Measurements from ENCODE around the gene SDK1.

Gene SDK1

DNA sequence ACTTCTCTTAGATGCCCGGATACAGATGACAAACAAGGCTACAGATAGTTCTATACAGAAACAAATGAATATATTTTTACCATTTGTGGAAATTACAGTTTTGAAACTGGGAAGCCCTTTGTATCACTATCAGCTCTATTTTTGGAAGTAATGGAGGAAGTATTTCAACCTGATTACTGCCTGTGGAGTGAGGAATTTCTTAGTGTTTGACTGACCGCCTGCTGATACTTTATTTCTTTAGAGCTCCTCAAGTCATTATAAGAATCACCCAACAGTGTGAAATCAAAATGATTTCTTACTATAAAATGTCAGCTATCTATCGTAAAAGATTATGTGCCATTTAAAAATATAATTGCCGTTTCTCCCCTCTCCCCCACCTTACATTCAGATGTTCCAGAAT, 290.9 kb downstream of the SDK1 start:
- Histone ChIP-seq H3K79me2 (ENCODE audit: control insufficient read depth, low read length) (no peaks in the 10 kb centered on the region), H3K9me2 (replicated peaks; ENCODE audit: control insufficient read depth, low read length) (no peaks in the 10 kb centered on the region), H3K9me3 (ENCODE audit: control insufficient read depth, insufficient read depth, low read length) (peaks cover 3% of the 10 kb centered on the region; the same call in 1 of the 2 replicates), H3K36me3 (ENCODE audit: control insufficient read depth, low read length) (no peaks in the 10 kb centered on the region), H3K4me2 (ENCODE audit: low read length) (no peak overlapping the region), H3K4me3 (ENCODE audit: low read length) (no peak overlapping the region), H3F3A (ENCODE audit: control insufficient read depth, insufficient read depth) (peaks cover 7% of the 10 kb centered on the region), H3K27ac (ENCODE audit: low read depth, low read length) (no peak overlapping the region), H3K27me3 (ENCODE audit: control insufficient read depth, low read length) (peaks cover 8% of the 10 kb centered on the region; the same call in 1 of the 2 replicates), H3K4me1 (ENCODE audit: control insufficient read depth, low read length) (peaks cover 9% of the 10 kb centered on the region), H4K20me1 (ENCODE audit: control insufficient read depth, insufficient read depth, low read depth, low read length) (no peaks in the 10 kb centered on the region)
- no peak for TF ChIP-seq EZH2phosphoT487 (IDR thresholded peaks at IDR 0.05; ENCODE audit: borderline replicate concordance, low read length)
- TF ChIP-seq, protein P1, sequence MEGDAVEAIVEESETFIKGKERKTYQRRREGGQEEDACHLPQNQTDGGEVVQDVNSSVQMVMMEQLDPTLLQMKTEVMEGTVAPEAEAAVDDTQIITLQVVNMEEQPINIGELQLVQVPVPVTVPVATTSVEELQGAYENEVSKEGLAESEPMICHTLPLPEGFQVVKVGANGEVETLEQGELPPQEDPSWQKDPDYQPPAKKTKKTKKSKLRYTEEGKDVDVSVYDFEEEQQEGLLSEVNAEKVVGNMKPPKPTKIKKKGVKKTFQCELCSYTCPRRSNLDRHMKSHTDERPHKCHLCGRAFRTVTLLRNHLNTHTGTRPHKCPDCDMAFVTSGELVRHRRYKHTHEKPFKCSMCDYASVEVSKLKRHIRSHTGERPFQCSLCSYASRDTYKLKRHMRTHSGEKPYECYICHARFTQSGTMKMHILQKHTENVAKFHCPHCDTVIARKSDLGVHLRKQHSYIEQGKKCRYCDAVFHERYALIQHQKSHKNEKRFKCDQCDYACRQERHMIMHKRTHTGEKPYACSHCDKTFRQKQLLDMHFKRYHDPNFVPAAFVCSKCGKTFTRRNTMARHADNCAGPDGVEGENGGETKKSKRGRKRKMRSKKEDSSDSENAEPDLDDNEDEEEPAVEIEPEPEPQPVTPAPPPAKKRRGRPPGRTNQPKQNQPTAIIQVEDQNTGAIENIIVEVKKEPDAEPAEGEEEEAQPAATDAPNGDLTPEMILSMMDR (IDR thresholded peaks at IDR 0.05; ENCODE audit: low read depth, low read length, poor library complexity, severe bottlenecking) = no peak

DNA sequence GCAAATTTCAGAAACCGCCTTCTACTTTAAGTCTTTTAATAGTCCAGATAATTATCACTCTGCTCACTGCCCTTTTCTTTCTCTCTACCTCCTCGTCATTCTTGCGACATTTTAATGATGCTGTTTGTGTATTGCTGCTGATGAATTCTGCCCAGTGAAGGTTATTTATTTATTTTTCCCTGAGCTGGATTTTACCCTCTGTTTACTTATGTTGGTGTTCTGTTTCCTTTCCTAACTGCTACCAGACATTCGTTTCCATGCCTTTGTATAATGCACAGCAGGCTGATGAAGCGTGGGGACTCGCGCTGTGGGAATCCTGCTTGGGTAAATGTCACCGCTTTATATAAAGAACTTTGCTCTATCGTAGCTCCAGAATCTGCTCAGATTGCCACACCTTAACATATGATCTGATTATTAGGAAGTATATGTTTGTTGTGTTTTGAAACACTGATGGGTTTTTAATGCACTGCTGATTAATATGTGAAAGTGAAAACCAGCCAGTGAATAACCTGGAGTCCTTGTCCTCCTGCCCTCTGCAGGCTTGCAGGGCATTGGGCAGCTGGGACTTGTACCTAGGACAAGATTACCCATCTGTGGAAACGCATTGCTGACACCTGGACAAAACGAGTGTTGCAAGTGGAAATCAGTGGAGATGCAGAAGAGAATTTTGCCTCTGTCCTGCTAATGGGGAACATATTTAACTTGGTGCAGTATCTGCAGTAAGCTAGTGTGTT, 291.5 kb downstream of the SDK1 start:
- Histone ChIP-seq H3K36me3 (ENCODE audit: control insufficient read depth, low read length) (no peaks in the 10 kb centered on the region), H3K9me3 (ENCODE audit: control insufficient read depth, insufficient read depth, low read length) (peaks cover 3% of the 10 kb centered on the region; the same call in 1 of the 2 replicates), H3K27me3 (ENCODE audit: control insufficient read depth, low read length) (peaks cover 8% of the 10 kb centered on the region; the same call in 1 of the 2 replicates), H3K4me2 (ENCODE audit: low read length) (no peak overlapping the region), H3K9me2 (replicated peaks; ENCODE audit: control insufficient read depth, low read length) (no peaks in the 10 kb centered on the region), H3K27ac (ENCODE audit: low read depth, low read length) (no peak overlapping the region), H3K4me1 (ENCODE audit: control insufficient read depth, low read length) (peaks cover 16% of the 10 kb centered on the region), H3K4me3 (ENCODE audit: low read length) (no peak overlapping the region), H3K79me2 (ENCODE audit: control insufficient read depth, low read length) (no peaks in the 10 kb centered on the region), H3F3A (ENCODE audit: control insufficient read depth, insufficient read depth) (peaks cover 12% of the 10 kb centered on the region), H4K20me1 (ENCODE audit: control insufficient read depth, insufficient read depth, low read depth, low read length) (no peaks in the 10 kb centered on the region)
- TF ChIP-seq EZH2phosphoT487 (IDR thresholded peaks at IDR 0.05; ENCODE audit: borderline replicate concordance, low read length) = no peak

DNA sequence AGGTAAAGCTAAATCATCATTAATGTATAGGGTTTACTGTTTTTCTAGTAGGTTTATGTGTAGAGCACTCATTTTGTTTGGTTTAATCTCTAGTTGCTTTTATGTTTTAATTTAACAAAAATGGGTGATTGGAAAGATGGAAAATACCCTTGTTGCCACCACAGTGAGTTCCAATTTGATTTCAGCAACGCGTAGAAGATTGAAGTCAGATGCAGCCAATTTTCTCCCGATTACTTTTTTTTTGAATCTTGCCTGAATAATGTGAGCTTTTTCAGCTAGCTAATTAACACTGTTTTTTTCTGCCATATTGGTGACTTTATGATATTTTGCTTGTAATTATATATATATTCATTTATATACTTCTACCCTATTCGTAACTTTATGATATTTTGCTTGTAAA, 293.8 kb downstream of the SDK1 start:
- Histone ChIP-seq H3K9me3 (ENCODE audit: control insufficient read depth, insufficient read depth, low read length) (no peaks in the 10 kb centered on the region), H3K79me2 (ENCODE audit: control insufficient read depth, low read length) (no peaks in the 10 kb centered on the region), H3K9me2 (replicated peaks; ENCODE audit: control insufficient read depth, low read length) (no peaks in the 10 kb centered on the region), H3K27ac (ENCODE audit: low read depth, low read length) (no peak overlapping the region), H3K4me2 (ENCODE audit: low read length) (no peak overlapping the region), H3F3A (ENCODE audit: control insufficient read depth, insufficient read depth) (peaks cover 19% of the 10 kb centered on the region), H3K4me1 (ENCODE audit: control insufficient read depth, low read length) (peaks cover 23% of the 10 kb centered on the region), H4K20me1 (ENCODE audit: control insufficient read depth, insufficient read depth, low read depth, low read length) (no peaks in the 10 kb centered on the region), H3K4me3 (ENCODE audit: low read length) (no peak overlapping the region), H3K27me3 (ENCODE audit: control insufficient read depth, low read length) (peaks cover 8% of the 10 kb centered on the region; the same call in 1 of the 2 replicates), H3K36me3 (ENCODE audit: control insufficient read depth, low read length) (no peaks in the 10 kb centered on the region)
- no peak for TF ChIP-seq EZH2phosphoT487 (IDR thresholded peaks at IDR 0.05; ENCODE audit: borderline replicate concordance, low read length)
- TF ChIP-seq, protein P1 (IDR thresholded peaks at IDR 0.05; ENCODE audit: low read depth, low read length, poor library complexity, severe bottlenecking) = no peak

DNA sequence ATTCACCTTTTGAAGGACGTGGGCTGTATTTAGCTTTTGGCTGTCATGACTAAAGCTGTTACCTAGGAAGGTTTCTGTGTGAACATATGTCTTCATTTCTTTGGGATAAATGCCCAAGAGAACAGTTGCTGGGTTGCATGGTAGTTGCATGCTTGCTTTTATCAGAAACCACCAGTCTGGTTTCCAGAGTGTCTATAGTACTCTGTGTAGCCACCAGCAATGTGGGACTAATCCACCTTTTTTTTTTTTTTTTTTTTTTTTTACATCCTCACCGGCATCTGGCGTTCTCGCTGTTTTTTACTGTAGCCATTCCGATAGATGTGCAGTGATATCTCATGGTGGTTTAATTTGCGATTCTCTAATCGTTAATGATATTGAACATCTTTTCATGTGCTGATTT, 297.8 kb downstream of the SDK1 start:
- no peaks in the 10 kb centered on the region for H3K36me3 ChIP-seq (ENCODE audit: control insufficient read depth, low read length)
- no peak overlapping the region for H3K4me3 ChIP-seq (ENCODE audit: low read length)
- H3K9me3 ChIP-seq (ENCODE audit: control insufficient read depth, insufficient read depth, low read length) = no peaks in the 10 kb centered on the region
- peaks cover 23% of the 10 kb centered on the region for H3K4me1 ChIP-seq (ENCODE audit: control insufficient read depth, low read length)
- no peaks in the 10 kb centered on the region for H3K27me3 ChIP-seq (ENCODE audit: control insufficient read depth, low read length)
- H3K9me2 ChIP-seq (replicated peaks; ENCODE audit: control insufficient read depth, low read length) = no peaks in the 10 kb centered on the region
- H3K27ac ChIP-seq (ENCODE audit: low read depth, low read length) = no peak overlapping the region
- H3F3A ChIP-seq (ENCODE audit: control insufficient read depth, insufficient read depth) = peaks cover 22% of the 10 kb centered on the region
- no peak overlapping the region for H3K4me2 ChIP-seq (ENCODE audit: low read length)
- no peaks in the 10 kb centered on the region for H3K79me2 ChIP-seq (ENCODE audit: control insufficient read depth, low read length)
- no peak for TF ChIP-seq EZH2phosphoT487 (IDR thresholded peaks at IDR 0.05; ENCODE audit: borderline replicate concordance, low read length)
- TF ChIP-seq, protein P1 (IDR thresholded peaks at IDR 0.05; ENCODE audit: low read depth, low read length, poor library complexity, severe bottlenecking) = no peak
- no peaks in the 10 kb centered on the region for H4K20me1 ChIP-seq (ENCODE audit: control insufficient read depth, insufficient read depth, low read depth, low read length)

Data from DOHH2 (cell line).